ENCODE results near the gene PSMA2.

PSMA2 gene

DNA sequence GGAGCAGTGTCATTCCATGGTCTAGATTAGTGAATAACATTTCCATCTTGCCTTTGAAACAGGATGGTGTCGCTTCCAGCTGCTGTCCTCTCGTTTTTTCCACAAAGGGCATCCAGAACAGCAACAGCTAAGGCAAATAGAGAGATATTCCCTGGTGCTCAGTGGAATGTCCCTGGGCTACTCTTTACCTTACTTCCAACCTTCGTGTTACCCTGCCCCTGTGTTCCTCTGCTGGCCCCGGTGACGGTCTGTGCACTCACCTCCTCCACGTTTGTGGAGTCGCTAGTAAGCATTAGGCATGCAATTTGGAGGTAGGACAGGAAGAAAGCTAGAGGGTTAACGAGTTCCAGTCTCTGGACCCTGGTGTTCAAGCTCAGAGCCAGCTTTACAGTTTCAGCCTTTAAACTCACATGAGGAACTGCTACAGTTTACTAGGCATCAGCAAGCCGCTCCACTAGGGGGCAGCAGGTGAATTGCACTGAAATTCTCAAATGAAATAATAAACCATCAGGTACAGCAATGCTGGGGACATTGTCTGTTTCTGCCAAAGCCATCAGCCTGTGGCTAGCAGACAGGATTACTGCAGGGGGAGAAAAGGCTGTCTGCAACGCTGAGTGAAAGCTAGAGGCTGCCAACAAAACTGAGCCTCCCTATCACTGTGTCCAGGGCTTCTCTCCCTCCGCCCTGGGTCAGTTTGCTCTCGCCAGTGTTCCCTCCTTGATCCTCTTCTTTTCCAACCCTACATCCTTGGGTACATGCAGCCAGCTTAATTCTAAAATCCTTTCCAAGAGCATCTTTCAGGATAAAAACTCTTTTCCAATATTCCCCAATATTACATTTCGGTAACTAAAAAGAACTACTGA, 9.2 kb upstream of the PSMA2 start:
- Histone ChIP-seq H4K20me1 (ENCODE audit: insufficient read depth, low read length) (no peaks in the 10 kb centered on the region), H3K36me3 (ENCODE audit: insufficient read depth, low read length) (peaks cover 28% of the 10 kb centered on the region), H3K4me2 (ENCODE audit: insufficient read depth, low read length) (no peak overlapping the region), H3K27me3 (ENCODE audit: insufficient read depth, low read length, poor library complexity) (no peaks in the 10 kb centered on the region), H3K9ac (ENCODE audit: low read depth, low read length) (no peak overlapping the region), H3K9me3 (ENCODE audit: insufficient read depth, low read length, severe bottlenecking) (no peaks in the 10 kb centered on the region), H3K4me1 (ENCODE audit: insufficient read depth, low read length) (no peaks in the 10 kb centered on the region; the same call in 1 of the 2 replicates), H3K4me3 (ENCODE audit: low read depth in 1 of 2, low read length in 2 of 2) (no peak overlapping the region), H3K27ac (ENCODE audit: low read length) (no peak overlapping the region), H2AFZ (ENCODE audit: low read depth, low read length) (no peak overlapping the region), H3K79me2 (ENCODE audit: insufficient read depth, low read length) (no peaks in the 10 kb centered on the region; the same call in 1 of the 2 replicates)
- no peak for TF ChIP-seq EZH2 (IDR thresholded peaks at IDR 0.05; ENCODE audit: borderline replicate concordance, low read depth, low read length, severe bottlenecking)
- TF ChIP-seq, protein P1, sequence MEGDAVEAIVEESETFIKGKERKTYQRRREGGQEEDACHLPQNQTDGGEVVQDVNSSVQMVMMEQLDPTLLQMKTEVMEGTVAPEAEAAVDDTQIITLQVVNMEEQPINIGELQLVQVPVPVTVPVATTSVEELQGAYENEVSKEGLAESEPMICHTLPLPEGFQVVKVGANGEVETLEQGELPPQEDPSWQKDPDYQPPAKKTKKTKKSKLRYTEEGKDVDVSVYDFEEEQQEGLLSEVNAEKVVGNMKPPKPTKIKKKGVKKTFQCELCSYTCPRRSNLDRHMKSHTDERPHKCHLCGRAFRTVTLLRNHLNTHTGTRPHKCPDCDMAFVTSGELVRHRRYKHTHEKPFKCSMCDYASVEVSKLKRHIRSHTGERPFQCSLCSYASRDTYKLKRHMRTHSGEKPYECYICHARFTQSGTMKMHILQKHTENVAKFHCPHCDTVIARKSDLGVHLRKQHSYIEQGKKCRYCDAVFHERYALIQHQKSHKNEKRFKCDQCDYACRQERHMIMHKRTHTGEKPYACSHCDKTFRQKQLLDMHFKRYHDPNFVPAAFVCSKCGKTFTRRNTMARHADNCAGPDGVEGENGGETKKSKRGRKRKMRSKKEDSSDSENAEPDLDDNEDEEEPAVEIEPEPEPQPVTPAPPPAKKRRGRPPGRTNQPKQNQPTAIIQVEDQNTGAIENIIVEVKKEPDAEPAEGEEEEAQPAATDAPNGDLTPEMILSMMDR (IDR thresholded peaks at IDR 0.05; ENCODE audit: borderline replicate concordance, extremely low read depth, low read length, poor library complexity, severe bottlenecking) = peak; percentile 96
- ATAC-seq (ENCODE audit: insufficient read depth, low read depth) (peak; percentile 91), DNase-seq (peak; percentile 79)

DNA sequence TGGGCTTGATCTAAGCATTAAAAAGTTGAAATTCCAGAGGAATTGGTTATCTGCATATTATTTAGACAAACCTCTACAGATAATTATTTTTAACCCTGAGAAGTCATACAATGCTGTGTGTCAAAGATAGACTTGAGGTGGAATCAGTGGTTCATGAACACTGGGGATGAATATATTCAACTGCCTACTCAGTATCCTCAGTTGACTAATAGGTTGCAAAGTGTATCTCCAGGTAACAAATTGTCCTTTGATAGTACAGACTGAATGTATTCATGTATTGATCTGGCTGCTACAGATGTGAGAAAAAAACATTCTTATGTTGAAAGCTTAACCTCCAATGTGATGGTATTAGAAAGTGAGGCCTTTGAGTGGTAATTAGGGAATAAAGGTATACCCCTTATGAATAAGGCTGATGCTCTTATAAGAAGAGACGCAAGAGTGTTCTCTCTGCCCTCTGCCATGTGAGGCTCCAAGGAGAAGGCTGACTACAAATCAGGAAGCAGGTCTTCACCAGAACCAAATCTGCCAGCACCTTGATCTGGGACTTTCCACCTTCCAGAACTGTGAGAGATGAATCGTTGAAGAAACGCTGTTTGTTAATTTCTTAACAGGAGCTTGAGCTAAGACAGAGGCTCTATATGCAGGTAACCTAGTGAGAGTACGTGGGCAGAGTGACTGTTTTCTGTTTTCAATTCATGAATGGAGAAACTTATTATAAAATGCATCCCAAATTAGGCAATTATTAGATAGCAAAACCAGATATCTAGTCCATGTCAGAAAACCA, 7.7 kb upstream of the PSMA2 start:
- Histone ChIP-seq H3K27me3 (ENCODE audit: insufficient read depth, low read length, poor library complexity) (no peaks in the 10 kb centered on the region), H4K20me1 (ENCODE audit: insufficient read depth, low read length) (no peaks in the 10 kb centered on the region), H3K27ac (ENCODE audit: low read length) (no peak overlapping the region), H3K4me2 (ENCODE audit: insufficient read depth, low read length) (no peak overlapping the region), H2AFZ (ENCODE audit: low read depth, low read length) (no peak overlapping the region), H3K4me3 (ENCODE audit: low read depth in 1 of 2, low read length in 2 of 2) (no peak overlapping the region), H3K9ac (ENCODE audit: low read depth, low read length) (no peak overlapping the region), H3K4me1 (ENCODE audit: insufficient read depth, low read length) (no peaks in the 10 kb centered on the region), H3K9me3 (ENCODE audit: insufficient read depth, low read length, severe bottlenecking) (no peaks in the 10 kb centered on the region), H3K36me3 (ENCODE audit: insufficient read depth, low read length) (peaks cover 43% of the 10 kb centered on the region), H3K79me2 (ENCODE audit: insufficient read depth, low read length) (peaks cover 11% of the 10 kb centered on the region; the same call in 1 of the 2 replicates)
- ATAC-seq (ENCODE audit: insufficient read depth, low read depth) (no peak), DNase-seq (no peak)
- TF ChIP-seq EZH2 (IDR thresholded peaks at IDR 0.05; ENCODE audit: borderline replicate concordance, low read depth, low read length, severe bottlenecking) = no peak
- TF ChIP-seq, protein P1 (IDR thresholded peaks at IDR 0.05; ENCODE audit: borderline replicate concordance, extremely low read depth, low read length, poor library complexity, severe bottlenecking) = no peak

DNA sequence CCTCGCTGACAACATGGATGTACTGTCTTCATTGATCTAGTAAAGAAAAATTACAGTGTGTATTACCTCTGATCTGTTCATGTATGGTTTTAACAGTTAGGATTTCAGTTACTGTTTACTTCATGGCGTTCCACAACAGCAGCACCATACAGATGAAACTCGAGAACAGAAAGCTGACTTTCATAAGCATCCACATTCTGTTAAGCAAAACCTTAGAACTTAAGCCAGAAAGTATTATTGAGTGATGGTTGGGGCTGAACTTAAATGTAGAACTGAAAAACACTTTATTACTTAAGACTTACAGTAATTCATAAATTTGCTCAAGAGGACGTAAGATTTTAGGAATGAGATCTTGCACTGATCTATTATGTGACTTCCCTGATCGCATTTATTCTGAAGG, 3.9 kb upstream of the PSMA2 start:
- TF ChIP-seq, protein P1 (IDR thresholded peaks at IDR 0.05; ENCODE audit: borderline replicate concordance, extremely low read depth, low read length, poor library complexity, severe bottlenecking) = no peak
- TF ChIP-seq EZH2 (IDR thresholded peaks at IDR 0.05; ENCODE audit: borderline replicate concordance, low read depth, low read length, severe bottlenecking) = no peak
- Histone ChIP-seq H3K4me1 (ENCODE audit: insufficient read depth, low read length) (peaks cover 20% of the 10 kb centered on the region), H3K27me3 (ENCODE audit: insufficient read depth, low read length, poor library complexity) (no peaks in the 10 kb centered on the region), H3K27ac (ENCODE audit: low read length) (no peak overlapping the region), H4K20me1 (ENCODE audit: insufficient read depth, low read length) (peaks cover 8% of the 10 kb centered on the region), H3K9ac (ENCODE audit: low read depth, low read length) (no peak overlapping the region), H3K36me3 (ENCODE audit: insufficient read depth, low read length) (peaks cover 44% of the 10 kb centered on the region), H3K4me3 (ENCODE audit: low read depth in 1 of 2, low read length in 2 of 2) (no peak overlapping the region), H3K79me2 (ENCODE audit: insufficient read depth, low read length) (peaks cover 48% of the 10 kb centered on the region), H3K9me3 (ENCODE audit: insufficient read depth, low read length, severe bottlenecking) (no peaks in the 10 kb centered on the region), H3K4me2 (ENCODE audit: insufficient read depth, low read length) (peak overlapping the region; percentile 17; the same call in 1 of the 2 replicates), H2AFZ (ENCODE audit: low read depth, low read length) (no peak overlapping the region)
- DNase-seq (no peak), ATAC-seq (ENCODE audit: insufficient read depth, low read depth) (no peak)
